Upper lobe of left lung (tissue), 4 donors: ENCODE measurements around the gene THRA.

Experiments
- CTCF ChIP-seq, 6 experiments: fragments of 450-650 bp in 4 of 6; fragments of 200-600 bp in 2 of 6; sonication (generic) in 2 of 6; IDR thresholded peaks; one replicate each; pipeline ENCODE4 v1.5.1; 2016 to 2019; ENCODE audit warnings: antibody characterized with exemption in 6 of 6
- POLR2A ChIP-seq, 4 donors: fragments of 450-650 bp; IDR thresholded peaks; one replicate each; pipeline ENCODE4 v1.5.1; 2016 to 2017; ENCODE audit warnings: antibody characterized with exemption in 4 of 4, mild to moderate bottlenecking in 2 of 4

DNA sequence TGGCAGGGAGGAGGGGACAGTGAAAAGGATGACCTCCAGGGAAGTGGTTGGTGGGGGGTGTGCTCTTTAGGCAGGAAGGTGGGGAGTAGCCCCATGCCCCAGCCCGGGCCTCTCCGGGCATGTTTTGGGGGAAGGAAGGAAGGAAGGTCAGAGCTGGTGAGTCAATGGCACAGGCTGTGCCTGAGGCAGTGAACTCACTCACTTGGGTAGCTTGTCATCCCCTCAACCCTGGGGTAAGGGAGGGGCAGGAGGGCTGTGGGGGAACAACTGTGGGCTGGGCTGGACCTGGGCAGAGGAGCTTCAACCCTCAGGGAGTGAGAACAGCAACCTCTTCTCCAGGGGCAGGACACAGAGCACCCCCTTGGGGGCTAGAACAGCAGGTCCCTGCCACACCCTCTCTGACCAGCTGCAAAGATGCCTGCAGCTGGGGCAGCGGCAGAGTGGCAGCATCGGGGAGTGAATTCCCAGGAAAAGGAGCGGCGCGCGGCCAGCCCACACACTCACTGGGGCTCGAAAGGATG is 41.3 kb upstream of the THRA start:
- no peak for TF ChIP-seq CTCF (IDR thresholded peaks at IDR 0.05)
- TF ChIP-seq POLR2A (IDR thresholded peaks at IDR 0.05), result no peak
